Stimulated activated CD8-positive, alpha-beta memory T cell treated with anti-CD3 and anti-CD28 coated beads, Interleukin-4, amount 100 ng/mL, for 4 hours (primary cell): ENCODE data around the gene MAGI2.

Source experiments
- DNase-seq, 2 donors: peaks; one replicate each; pipeline ENCODE4 v3.0.0-alpha.2; 2020; ENCODE audit warnings: low read depth in 2 of 2, low spot score in 1 of 2

Gene MAGI2

DNA sequence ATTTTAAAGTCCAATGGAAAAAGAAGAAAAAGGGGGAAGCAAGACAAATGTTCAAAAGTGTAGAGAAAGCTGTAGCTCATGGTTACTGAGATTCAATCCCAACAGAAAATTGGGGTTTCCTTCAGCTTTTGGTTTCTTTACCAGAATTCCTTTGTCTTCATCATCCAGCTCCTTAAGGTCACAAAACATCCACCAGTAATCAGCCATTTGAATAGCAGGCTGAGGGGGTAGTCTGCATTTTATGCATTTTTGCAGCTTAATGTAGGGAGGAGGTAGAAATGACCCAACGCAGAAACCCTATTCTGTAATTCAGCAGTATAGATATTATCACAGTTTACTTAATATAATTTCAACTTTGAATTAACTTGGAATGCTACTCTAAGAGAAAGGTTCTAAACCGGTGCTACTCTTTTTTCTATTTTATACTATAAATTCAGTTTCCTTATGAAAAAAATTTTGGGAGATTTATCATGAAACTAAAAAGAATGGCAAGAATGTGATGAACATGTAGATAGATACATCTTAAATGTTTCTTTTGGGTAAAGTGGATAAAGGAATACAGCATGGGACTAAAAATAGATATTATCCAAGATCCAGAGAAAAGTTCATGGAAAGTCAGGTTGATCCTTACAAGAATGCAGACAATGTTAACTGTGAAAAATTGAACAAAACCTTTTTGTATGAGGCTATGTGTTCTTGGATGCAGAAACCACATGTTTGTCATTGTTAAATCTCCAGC is 1058.0 kb downstream of the MAGI2 start:
- DNase-seq, result no peak

DNA sequence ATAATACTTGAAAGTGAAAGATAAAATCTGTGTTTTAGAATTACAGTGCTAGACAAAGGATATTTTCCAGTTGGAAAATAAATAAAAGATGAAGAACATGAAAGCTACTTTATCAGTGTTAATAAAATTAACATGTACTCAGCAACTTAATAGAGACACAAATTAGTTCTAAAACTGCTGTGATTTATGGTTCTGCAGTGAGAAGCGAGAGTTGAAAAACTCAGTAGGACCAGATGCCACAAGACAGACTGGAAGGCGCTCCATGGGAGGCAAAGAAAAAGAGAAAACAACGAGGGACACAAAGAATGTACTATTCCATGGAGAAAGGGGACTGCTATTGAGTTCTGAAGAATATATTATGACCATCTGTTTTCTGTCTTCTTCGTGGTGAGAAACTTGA is 1064.4 kb downstream of the MAGI2 start:
- no peak for DNase-seq

DNA sequence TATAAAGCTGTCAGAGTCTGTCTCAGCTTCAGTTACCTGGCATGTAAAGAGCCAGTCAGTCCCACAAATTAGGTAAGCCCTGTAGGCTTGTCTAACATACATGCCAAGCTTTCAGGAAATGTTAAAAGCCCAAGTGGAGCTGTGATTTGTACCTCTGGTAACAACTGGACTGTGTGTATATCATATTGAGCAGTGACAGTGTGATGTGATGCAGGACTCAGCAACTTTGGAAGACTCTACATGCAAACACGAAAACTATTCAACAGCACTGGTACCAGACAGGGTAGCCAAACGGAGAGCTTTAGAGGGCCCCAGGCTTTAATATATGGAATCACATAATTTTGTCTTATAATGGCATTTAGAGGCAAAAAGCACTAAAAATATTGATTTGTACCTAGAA is 1066.9 kb downstream of the MAGI2 start:
- DNase-seq, result no peak

GRCh38 chr7:78383096-78383880 is 1070.2 kb downstream of the MAGI2 start:
- DNase-seq, result no peak

- DNase-seq, result no peak
These were observed 1074.3 kb downstream of the MAGI2 start for GRCh38 chr7:78379148-78379547.

DNA sequence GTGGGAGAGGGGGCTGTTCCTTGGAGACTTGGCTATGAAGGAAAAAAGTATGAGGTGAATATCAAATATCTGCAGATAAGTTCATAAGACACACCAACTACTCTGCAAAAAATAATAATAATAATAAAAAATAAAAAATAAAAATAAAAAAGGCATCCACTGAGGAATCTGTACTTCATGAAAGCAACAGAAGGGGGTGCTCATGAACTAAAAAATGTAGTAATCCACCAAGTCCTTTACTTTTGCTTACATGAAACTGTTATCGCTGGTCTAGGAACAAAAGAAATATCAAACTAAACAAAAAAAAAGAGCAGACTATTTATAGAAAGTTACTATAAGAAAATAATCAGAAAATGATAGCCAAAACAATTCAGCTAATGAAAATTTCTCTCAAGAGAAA is 1075.9 kb downstream of the MAGI2 start:
- DNase-seq, result no peak

DNA sequence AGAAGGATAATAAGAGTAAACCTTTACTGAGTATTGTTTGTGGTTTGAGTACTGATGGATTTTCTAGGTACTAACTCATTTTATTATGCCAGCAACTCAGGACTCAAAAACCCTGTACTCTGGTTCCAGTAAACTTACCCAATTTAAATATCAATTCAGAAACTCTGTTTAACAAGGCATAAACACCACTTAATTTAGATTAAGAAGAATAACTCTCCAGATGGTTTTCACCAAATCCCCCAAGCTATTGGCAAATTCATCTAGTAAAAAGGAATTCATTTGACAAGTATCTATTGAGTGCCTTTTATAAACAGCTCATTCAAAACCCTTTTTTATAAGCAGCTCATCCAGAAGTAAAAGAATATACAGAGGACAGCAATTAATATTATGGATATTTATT is 1082.5 kb downstream of the MAGI2 start:
- DNase-seq, result no peak

GRCh38 chr7:78368771-78369170 is 1084.7 kb downstream of the MAGI2 start:
- no peak for DNase-seq

- no peak for DNase-seq
These were observed 1086.1 kb downstream of the MAGI2 start for GRCh38 chr7:78367280-78367773.

- DNase-seq, result no peak
These were observed 1089.6 kb downstream of the MAGI2 start for GRCh38 chr7:78363866-78364265.

DNA sequence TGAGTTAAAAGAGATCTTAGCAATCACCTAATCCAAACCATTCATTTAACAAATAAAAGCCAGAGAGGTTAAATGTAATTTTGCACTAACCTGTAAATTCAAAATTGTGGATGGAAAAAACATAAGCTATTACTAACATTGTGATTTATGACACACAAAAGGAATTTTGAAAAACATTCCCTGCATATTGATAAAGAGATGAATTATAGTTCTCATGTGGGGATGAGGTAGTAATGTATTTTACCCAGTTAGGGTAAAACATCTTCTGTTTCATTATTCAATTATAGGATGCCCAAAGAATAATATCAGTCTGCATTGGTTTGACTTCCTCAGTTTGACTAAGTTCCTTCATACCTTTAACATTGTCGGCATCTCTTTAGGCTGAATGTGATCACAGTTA is 1093.6 kb downstream of the MAGI2 start:
- no peak for DNase-seq

DNA sequence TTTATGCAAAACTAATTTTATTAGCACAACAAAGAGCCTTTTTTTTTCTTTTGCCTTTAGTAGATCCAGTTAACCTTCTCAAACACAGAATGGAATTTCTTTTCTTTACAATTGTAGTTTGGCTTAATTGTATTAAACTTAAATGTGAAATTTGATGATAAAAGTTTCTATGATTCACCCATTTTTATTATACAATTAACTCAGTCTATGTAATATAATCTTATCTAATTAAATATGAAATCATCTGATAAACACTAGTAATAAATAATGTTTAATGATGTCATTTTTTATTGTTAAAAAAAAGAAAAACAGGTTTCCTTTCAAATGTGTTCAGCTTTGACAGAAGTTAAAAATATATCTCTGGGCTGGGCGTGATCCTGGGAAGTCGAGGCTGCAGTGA is 1095.8 kb downstream of the MAGI2 start:
- no peak for DNase-seq

DNA sequence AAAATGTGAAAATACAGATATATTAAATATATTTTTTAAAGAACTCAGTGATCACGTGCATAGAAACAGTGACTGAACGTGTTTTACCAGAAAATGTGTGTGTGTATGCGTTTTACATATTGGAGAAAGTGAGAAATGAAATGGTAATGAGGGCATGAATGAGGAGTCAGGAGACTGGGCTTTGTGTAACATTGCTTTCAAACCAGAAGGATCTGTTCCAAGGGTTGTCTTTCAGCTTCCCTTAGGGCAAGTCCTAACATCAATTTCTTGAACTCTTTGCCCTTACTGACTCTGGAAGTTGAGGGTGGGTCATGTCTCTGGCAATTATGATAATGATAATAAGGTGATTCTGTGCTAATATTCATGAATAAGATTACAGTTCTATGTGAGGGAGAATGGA is 1097.6 kb downstream of the MAGI2 start:
- no peak for DNase-seq

- DNase-seq, result no peak
These were observed 1102.5 kb downstream of the MAGI2 start for GRCh38 chr7:78350926-78351325.

DNA sequence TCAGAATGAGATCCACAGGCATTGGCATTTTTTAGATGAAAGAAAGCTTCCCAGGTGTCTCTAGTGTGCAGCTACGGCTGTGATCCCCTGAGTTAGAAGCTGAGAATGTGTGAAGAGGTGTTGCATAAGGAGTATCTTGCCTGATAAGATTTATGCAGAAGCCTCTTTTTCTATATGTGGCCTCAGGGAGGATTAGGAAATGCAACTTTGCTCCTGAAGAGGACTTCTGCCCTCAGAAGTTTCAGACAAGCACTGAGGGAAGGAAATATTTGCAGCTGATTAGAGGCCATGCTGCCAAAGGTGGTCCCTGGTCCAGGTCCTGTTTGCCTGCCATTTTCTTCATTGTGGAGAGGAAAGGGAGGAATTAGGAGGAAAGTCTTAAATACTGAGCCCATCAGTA is 1103.1 kb downstream of the MAGI2 start:
- DNase-seq, result no peak

GRCh38 chr7:78346827-78347226 is 1106.6 kb downstream of the MAGI2 start:
- no peak for DNase-seq

DNA sequence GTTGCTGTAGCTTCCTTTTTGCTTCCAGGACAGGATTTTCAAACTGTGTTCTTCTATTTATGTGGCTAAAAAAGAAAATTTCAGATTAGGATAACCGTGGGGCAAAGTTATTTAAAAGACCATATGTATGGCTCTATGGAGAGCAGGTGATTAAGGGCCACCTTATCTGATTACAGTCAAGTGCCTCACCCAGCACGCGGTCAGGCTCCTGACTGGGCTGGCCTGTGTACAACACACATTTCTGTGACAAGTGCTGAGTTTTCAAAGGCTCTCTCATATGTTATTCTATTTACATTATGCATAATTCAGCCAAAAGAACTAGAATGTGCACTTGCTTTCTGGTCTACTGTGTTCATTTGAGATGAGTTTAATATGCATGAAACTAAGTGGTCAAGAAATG is 1107.5 kb downstream of the MAGI2 start:
- no peak for DNase-seq

DNA sequence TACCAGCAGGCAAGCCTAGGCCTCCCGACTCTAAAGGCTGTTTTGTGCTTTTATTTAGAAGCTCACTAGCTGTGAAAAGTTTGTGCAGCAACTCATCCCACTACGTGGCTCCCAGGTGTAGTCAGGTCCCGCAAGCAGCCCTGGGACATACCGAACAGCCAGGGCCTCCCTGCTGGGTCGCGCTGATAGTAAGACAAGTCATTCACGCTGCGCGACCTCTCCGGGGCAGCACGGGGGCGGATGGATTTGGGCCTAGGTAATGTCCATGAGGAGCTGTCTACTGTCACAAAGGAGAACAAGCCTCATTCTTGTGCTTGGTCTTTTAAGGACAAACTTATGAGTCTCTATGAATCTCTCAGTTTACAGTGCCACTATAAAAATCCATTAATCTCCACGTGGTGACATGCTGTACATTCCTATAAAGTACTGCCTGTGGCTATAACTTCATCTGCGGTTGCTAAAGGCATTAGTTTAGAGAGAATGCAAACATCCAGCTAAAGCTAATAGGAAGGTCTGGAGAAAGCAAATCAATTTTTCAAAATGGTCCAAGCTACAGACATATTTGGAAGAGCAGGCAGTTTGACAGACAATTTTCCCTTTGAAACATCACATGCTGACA is 1108.1 kb downstream of the MAGI2 start:
- no peak for DNase-seq

GRCh38 chr7:78334426-78334825 is 1119.0 kb downstream of the MAGI2 start:
- DNase-seq, result no peak

DNA sequence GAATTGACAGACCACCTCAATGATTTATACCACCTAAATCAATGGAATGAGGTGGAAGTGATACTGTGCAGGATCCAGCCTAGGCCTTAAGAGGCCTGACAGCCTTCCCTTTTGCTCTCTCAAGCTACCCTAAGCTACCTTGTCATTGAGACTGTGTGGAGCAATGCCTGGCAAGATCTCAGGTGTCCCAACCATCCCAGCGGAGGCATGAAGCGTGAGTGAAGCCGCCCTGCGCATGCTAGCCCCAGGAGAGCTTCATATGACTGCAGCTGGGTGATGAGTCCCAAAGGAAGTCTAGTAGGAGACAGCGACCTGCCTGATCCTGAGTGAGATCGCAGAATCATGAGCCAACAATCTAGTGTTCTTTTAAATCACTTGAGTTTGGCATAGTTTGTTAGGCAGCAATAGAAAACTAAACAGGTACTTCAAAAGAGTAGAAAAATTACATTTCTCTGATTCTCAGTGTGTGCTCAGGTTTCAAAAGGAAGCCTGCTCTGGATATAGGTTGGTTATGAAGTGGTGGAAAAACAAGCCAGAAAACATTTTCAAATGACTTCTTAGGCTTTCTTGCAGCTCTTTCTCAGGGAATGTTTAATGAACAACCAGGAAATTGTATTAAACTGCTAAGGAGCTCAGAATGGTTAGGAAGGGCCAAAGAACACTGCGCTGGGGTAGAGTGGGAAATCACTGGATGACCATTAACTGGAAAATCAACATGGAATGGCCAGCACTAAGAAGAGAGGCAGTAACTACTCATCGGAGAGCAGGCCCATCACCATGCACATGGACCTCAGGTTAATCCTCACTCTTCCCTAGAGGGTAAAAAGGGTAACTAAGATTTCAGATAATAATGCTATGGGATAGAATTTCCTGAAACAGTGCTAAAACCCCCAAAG is 1119.7 kb downstream of the MAGI2 start:
- DNase-seq, result no peak

DNA sequence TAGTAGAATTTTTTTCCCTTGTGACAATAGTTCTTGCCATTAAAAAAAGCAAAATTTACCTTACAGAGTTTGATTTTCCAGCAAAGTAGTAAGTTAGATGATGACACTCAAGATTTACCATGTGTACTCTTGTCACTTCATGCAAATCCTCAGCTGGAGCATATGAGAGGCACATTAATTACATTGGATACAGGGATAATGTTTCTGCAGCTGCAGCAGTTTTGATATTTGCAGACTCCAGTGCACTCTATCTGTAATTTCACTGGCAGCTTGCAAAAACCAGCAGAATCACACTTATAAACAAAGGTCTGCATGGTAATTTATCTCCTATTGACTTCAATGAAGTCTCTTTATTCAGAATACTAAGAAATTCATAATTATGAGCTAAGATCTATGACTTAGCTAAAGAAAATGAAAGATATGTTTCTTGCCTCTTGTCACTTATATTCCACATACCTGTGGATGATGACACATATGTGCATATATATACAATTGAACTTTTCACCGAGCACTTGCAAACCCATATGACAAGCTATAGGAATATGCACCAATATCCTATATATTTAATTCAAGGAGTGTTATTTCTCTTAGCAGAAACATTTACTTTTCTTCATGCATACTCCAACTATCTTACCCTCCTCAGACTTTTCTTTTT is 1124.3 kb downstream of the MAGI2 start:
- DNase-seq, result no peak
